Measurements from ENCODE around the gene C14orf180. TPM values are rescaled to one million over a fixed set of nuclear protein-coding genes. Genes with fewer than 3 reads are reported as not detected.

The C14orf180 gene
- total and polyA plus RNA-seq, 2 of the 8 experiments (the other 6 are each of a cell fraction or from before 2014, with no cell fraction given): not detected

- TF ChIP-seq EP300 (IDR thresholded peaks at IDR 0.05; ENCODE audit: borderline replicate concordance in 1 of 2, low read depth in 2 of 2, low read length in 2 of 2) (no peak), RFX5 (IDR thresholded peaks at IDR 0.05; ENCODE audit: borderline replicate concordance, low read depth, low read length) (no peak), PHF8 (conservative IDR thresholded peaks at IDR 0.05; ENCODE audit: low read depth, low read length) (no peak)
Measured at GRCh38 chr14:104542871-104543830, 36.4 kb upstream of the C14orf180 start (continued).
